ENCODE results near the gene MBTPS1. TPM values are rescaled to one million over a fixed set of nuclear protein-coding genes. Genes with fewer than 3 reads are reported as not detected.

Gene MBTPS1
- total and polyA plus RNA-seq, 9 of the 15 experiments (the other 6 are each of a cell fraction or from before 2014, with no cell fraction given), result 2.8 to 57.6 (median 43.8) TPM

- TF ChIP-seq, protein P1, sequence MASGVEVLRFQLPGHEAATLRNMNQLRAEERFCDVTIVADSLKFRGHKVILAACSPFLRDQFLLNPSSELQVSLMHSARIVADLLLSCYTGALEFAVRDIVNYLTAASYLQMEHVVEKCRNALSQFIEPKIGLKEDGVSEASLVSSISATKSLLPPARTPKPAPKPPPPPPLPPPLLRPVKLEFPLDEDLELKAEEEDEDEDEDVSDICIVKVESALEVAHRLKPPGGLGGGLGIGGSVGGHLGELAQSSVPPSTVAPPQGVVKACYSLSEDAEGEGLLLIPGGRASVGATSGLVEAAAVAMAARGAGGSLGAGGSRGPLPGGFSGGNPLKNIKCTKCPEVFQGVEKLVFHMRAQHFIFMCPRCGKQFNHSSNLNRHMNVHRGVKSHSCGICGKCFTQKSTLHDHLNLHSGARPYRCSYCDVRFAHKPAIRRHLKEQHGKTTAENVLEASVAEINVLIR (CRISPR knock-in tag; IDR thresholded peaks at IDR 0.05), result no peak
- TF ChIP-seq TBL1XR1 (IDR thresholded peaks at IDR 0.05; ENCODE audit: low read length in 2 of 2) (peak in 1 of 2 experiments; percentile 72; a peak in 2 of 4 replicates), OTX1 (CRISPR knock-in tag; IDR thresholded peaks at IDR 0.05) (0 out of 2 replicates have a peak, but pooled peaks have one; percentile 29), ARNT (IDR thresholded peaks at IDR 0.05) (0 out of 4 replicates have a peak, but pooled peaks of 1 of the 2 experiments have one; percentile 36), HDAC2 (IDR thresholded peaks at IDR 0.05) (peak; percentile 81), RUNX1 (IDR thresholded peaks at IDR 0.05; ENCODE audit: low read depth) (no peak), ZBTB11 (CRISPR knock-in tag; IDR thresholded peaks at IDR 0.05) (peak in 2 of 3 experiments; percentile 58 to 82; a peak in 3 of 6 replicates), KAT7 (CRISPR knock-in tag; IDR thresholded peaks at IDR 0.05; ENCODE audit: borderline replicate concordance) (peak; percentile 46; the same call in 1 of the 2 replicates), JUND (IDR thresholded peaks at IDR 0.05; ENCODE audit: borderline replicate concordance, low read depth, low read length) (0 out of 2 replicates have a peak, but pooled peaks have one; percentile 40), JUND (tag; IDR thresholded peaks at IDR 0.05; ENCODE audit: borderline replicate concordance, low read depth, low read length) (no peak; the same call in 2 of the 3 replicates), MTF1 (CRISPR knock-in tag; IDR thresholded peaks at IDR 0.05; ENCODE audit: borderline replicate concordance) (no peak), ZNF431 (CRISPR knock-in tag; IDR thresholded peaks at IDR 0.05) (peak; percentile 63; the same call in 1 of the 2 replicates), ZMIZ1 (IDR thresholded peaks at IDR 0.05; ENCODE audit: low read depth in 2 of 2, low read length in 2 of 2) (no peak), TEAD4 (IDR thresholded peaks at IDR 0.05; ENCODE audit: low read length) (peak; percentile 76), TEAD4 (CRISPR knock-in tag; IDR thresholded peaks at IDR 0.05; ENCODE audit: borderline replicate concordance) (no peak), GATA2 (CRISPR knock-in tag; IDR thresholded peaks at IDR 0.05) (peak; percentile 76), ILK (tag; IDR thresholded peaks at IDR 0.05; ENCODE audit: borderline replicate concordance, low read depth) (no peak)
These were observed 623 bp downstream of the MBTPS1 start (continued) for GRCh38 chr16:84115919-84116719.
